H1 (cell line): ENCODE results near the gene FAM131C. TPM values are rescaled to one million over a fixed set of nuclear protein-coding genes. Genes with fewer than 3 reads are reported as not detected.

Source experiments
- BACH1 ChIP-seq: IDR thresholded peaks from 2 replicates; pipeline ENCODE4 v1.6.1; 2012; ENCODE audit warnings: low read length, improper control_type of control experiment
- CBX5 ChIP-seq: fragments of 300-800, 300-1000 bp; sonication (generic); IDR thresholded peaks from 2 replicates; pipeline ENCODE4 v1.7.1; 2016; ENCODE audit warnings: antibody characterized with exemption, low read length, low read depth
- CTBP2 ChIP-seq: IDR thresholded peaks from 2 replicates; pipeline ENCODE4 v1.7.0; 2011; ENCODE audit warnings: borderline replicate concordance, mild to moderate bottlenecking, moderate library complexity, mixed read lengths, low read length; ENCODE audit not compliant: insufficient read depth, insufficient read length
- EGR1 ChIP-seq: IDR thresholded peaks from 2 replicates; pipeline ENCODE4 v1.6.1; 2011; ENCODE audit warnings: low read depth, low read length, borderline replicate concordance
- GABPA ChIP-seq: IDR thresholded peaks from 2 replicates; pipeline ENCODE4 v1.6.1; 2011; ENCODE audit warnings: mild to moderate bottlenecking, low read length, moderate library complexity, borderline replicate concordance; ENCODE audit not compliant: insufficient read depth
- JUN ChIP-seq: IDR thresholded peaks from 2 replicates; pipeline ENCODE4 v1.6.1; 2011; ENCODE audit warnings: low read depth, mild to moderate bottlenecking, improper control_type of control experiment, low read length
- NANOG ChIP-seq: IDR thresholded peaks from 2 replicates; pipeline ENCODE4 v1.6.1; 2011; ENCODE audit warnings: low read length, low read depth, mild to moderate bottlenecking, inconsistent platforms; ENCODE audit not compliant: insufficient read depth, poor library complexity, severe bottlenecking
- PHF8 ChIP-seq: fragments of 200-600 bp; sonication (generic); conservative IDR thresholded peaks from 2 replicates; pipeline ENCODE4 v1.7.1; 2012; ENCODE audit warnings: low read depth, mild to moderate bottlenecking, inconsistent platforms, low read length, moderate library complexity
- RAD21 ChIP-seq, 2 experiments: IDR thresholded peaks in 1 of 2; conservative IDR thresholded peaks in 1 of 2; 2 replicates each; pipeline ENCODE4 v1.6.1; 2011; ENCODE audit warnings: low read depth in 2 of 2, low read length in 2 of 2, improper control_type of control experiment in 1 of 2, inconsistent platforms in 1 of 2, mild to moderate bottlenecking in 1 of 2, moderate library complexity in 1 of 2
- RBBP5 ChIP-seq: IDR thresholded peaks from 2 replicates; pipeline ENCODE4 v1.7.1; 2012; ENCODE audit warnings: low read depth, mild to moderate bottlenecking, inconsistent platforms, low read length, moderate library complexity, borderline replicate concordance
- SP2 ChIP-seq: IDR thresholded peaks from 2 replicates; pipeline ENCODE4 v1.6.1; 2012; ENCODE audit warnings: mild to moderate bottlenecking, low read length, inconsistent platforms
- TEAD4 ChIP-seq: IDR thresholded peaks from 2 replicates; pipeline ENCODE4 v1.6.1; 2012; ENCODE audit warnings: low read depth, low read length, inconsistent platforms, mixed read lengths
- ZNF274 ChIP-seq: IDR thresholded peaks from 2 replicates; pipeline ENCODE4 v1.7.0; 2012; ENCODE audit warnings: low read length, borderline replicate concordance; ENCODE audit errors: extremely low read depth
- polyA plus RNA-seq, 7 experiments: library from polyadenylated mRNA; depleted of rRNA in 3 of 7; stranded (reverse) in 5 of 7; unstranded in 2 of 7; fragments of >200 nt in 5 of 7; fragments of 200-250 nt in 2 of 7; gene quantifications; 1 replicate in 5 of 7; 2 replicates in 1 of 7; 4 replicates in 1 of 7; pipeline versions ENCODE4 v1.2.1 to v1.2.3, GENCODE V29; 2011 to 2013; ENCODE audit warnings: missing spikeins in 2 of 7, mixed read lengths in 2 of 7
- total RNA-seq: library from RNA; stranded (reverse); fragmentation: NEBNext Ultra II Directional; extraction: Animal tissue kit (Norgen Biotek cat#: 25700); gene quantifications from 2 replicates; pipeline ENCODE4 v1.2.1, GENCODE V29; 2021
- TF ChIP-seq, protein P1 (sequence below): IDR thresholded peaks from 2 replicates; pipeline ENCODE4 v1.6.1; 2012; ENCODE audit warnings: inconsistent platforms
- TF ChIP-seq, protein P2 (sequence below): IDR thresholded peaks from 2 replicates; pipeline ENCODE4 v1.6.1; 2012; ENCODE audit warnings: low read length, inconsistent platforms

FAM131C gene
- total and polyA plus RNA-seq, 2 of the 8 experiments (the other 6 are each of a cell fraction or from before 2014, with no cell fraction given) = 0.73 to 0.78 TPM

DNA sequence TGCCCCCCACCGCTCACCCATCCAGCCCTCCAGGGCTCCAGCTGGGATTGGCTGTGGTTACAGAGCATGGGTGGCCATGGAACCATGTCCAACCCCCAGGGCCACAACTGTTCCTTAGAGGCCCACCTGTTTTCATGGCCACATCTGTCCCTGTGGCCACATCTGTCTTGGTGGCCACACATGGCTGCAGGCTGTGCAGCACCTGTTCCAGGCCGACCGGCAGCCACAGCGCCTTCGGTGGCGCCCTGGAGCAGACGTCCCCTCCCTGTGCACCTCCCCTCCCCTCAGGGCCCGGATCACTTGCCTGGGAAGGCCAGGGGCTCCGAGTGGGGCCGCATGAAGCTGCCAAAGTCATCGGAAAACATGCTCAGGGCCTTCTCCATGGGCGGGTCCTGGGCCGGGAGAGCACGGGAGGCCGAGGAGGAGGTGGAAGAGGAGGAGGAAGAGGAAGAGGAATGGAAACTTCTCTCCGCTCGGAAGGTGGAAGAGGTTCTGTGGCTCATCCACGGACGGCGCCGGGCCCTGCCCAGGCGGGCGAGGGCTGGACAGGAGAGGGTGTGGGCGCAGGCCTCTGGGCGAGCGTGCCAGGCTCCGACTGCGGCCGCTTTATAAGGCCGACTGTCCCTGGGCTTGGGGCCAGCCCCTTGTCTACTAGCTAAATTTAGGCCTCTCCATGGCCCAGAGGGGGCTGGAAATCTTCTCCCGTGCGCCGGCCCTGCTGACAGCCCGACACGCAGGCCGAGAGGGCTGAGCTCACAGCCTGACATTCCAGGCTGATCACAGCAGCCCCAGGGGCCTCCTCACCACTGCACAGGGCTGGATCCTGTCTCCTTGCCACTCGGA is 55.8 kb downstream of the FAM131C start, which contains the start of gene HSPB7 (continued):
- TF ChIP-seq, protein P1, sequence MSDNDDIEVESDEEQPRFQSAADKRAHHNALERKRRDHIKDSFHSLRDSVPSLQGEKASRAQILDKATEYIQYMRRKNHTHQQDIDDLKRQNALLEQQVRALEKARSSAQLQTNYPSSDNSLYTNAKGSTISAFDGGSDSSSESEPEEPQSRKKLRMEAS = no peak
- TF ChIP-seq BACH1 = no peak
- no peak for TF ChIP-seq SP2
- no peak for TF ChIP-seq CBX5
- no peak for TF ChIP-seq RBBP5
- TF ChIP-seq EGR1 = no peak
- no peak for TF ChIP-seq ZNF274
- peak in 1 of 2 experiments; percentile 19; a peak in 2 of 4 replicates for TF ChIP-seq RAD21 (IDR thresholded peaks at IDR 0.05 in 1 of 2, conservative IDR thresholded peaks at IDR 0.05 in 1 of 2; ENCODE audit: low read depth in 2 of 2, low read length in 2 of 2)
- TF ChIP-seq GABPA = peak; percentile 29; the same call in 1 of the 2 replicates
- TF ChIP-seq, protein P2, sequence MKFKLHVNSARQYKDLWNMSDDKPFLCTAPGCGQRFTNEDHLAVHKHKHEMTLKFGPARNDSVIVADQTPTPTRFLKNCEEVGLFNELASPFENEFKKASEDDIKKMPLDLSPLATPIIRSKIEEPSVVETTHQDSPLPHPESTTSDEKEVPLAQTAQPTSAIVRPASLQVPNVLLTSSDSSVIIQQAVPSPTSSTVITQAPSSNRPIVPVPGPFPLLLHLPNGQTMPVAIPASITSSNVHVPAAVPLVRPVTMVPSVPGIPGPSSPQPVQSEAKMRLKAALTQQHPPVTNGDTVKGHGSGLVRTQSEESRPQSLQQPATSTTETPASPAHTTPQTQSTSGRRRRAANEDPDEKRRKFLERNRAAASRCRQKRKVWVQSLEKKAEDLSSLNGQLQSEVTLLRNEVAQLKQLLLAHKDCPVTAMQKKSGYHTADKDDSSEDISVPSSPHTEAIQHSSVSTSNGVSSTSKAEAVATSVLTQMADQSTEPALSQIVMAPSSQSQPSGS = no peak
- no peak for TF ChIP-seq NANOG
- peak; percentile 59; the same call in 1 of the 2 replicates for TF ChIP-seq TEAD4
- TF ChIP-seq CTBP2 = no peak
- TF ChIP-seq JUN = no peak
- TF ChIP-seq PHF8 = no peak
